DOHH2 (cell line): ENCODE measurements around the gene AGR3.

Source experiments
- H3F3A ChIP-seq: fragments of 200-600 bp; sonication (generic), shearing (Covaris generic); 2 replicates; pipeline ENCODE4 v1.6.0; 2016; ENCODE audit warnings: antibody characterized with exemption, mild to moderate bottlenecking; ENCODE audit not compliant: control insufficient read depth, insufficient read depth
- H3K27ac ChIP-seq: fragments of 200-600 bp; sonication (generic); 2 replicates; pipeline ENCODE4 v1.5.1; 2014; ENCODE audit warnings: low read depth, mild to moderate bottlenecking, low read length, moderate library complexity
- H3K27me3 ChIP-seq: fragments of 200-600 bp; sonication (generic); 2 replicates; pipeline ENCODE4 v1.6.1; 2014; ENCODE audit warnings: mild to moderate bottlenecking, low read length, mixed read lengths; ENCODE audit not compliant: control insufficient read depth
- H3K36me3 ChIP-seq: fragments of 200-600 bp; sonication (generic); 2 replicates; pipeline ENCODE4 v1.6.1; 2014; ENCODE audit warnings: mild to moderate bottlenecking, low read length, moderate library complexity, mixed read lengths; ENCODE audit not compliant: control insufficient read depth
- H3K4me1 ChIP-seq: fragments of 200-600 bp; sonication (generic); 2 replicates; pipeline ENCODE4 v1.6.1; 2014; ENCODE audit warnings: mild to moderate bottlenecking, low read length, mixed read lengths; ENCODE audit not compliant: control insufficient read depth
- H3K4me2 ChIP-seq: fragments of 200-600 bp; sonication (generic); 2 replicates; pipeline ENCODE4 v1.6.0; 2014; ENCODE audit warnings: mild to moderate bottlenecking, low read length, moderate library complexity
- H3K4me3 ChIP-seq: fragments of 200-600 bp; sonication (generic); 2 replicates; pipeline ENCODE4 v1.5.1; 2014; ENCODE audit warnings: mild to moderate bottlenecking, low read length, mixed read lengths
- H3K79me2 ChIP-seq: fragments of 200-600 bp; sonication (generic); 2 replicates; pipeline ENCODE4 v1.6.1; 2014; ENCODE audit warnings: mild to moderate bottlenecking, low read length, mixed read lengths; ENCODE audit not compliant: control insufficient read depth
- H3K9me2 ChIP-seq: fragments of 200-600 bp; sonication (generic); replicated peaks from 2 replicates; pipeline ENCODE4 v1.6.1; 2014; ENCODE audit warnings: mild to moderate bottlenecking, low read length, mixed read lengths; ENCODE audit not compliant: control insufficient read depth
- H3K9me3 ChIP-seq: fragments of 200-600 bp; sonication (generic); 2 replicates; pipeline ENCODE4 v1.6.1; 2014; ENCODE audit warnings: antibody characterized with exemption, low read length, mixed read lengths; ENCODE audit not compliant: control insufficient read depth, insufficient read depth
- H4K20me1 ChIP-seq: fragments of 200-600 bp; sonication (generic); 2 replicates; pipeline ENCODE4 v1.6.0; 2014; ENCODE audit warnings: low read depth, mild to moderate bottlenecking, antibody characterized with exemption, low read length, moderate library complexity; ENCODE audit not compliant: control insufficient read depth, insufficient read depth
- CTCF ChIP-seq: fragments of 200-600 bp; sonication (generic); IDR thresholded peaks from one replicate; pipeline ENCODE4 v1.5.1; 2014; ENCODE audit warnings: antibody characterized with exemption, mild to moderate bottlenecking, low read depth, low read length; ENCODE audit not compliant: poor library complexity, severe bottlenecking
- EZH2phosphoT487 ChIP-seq: fragments of 200-600 bp; sonication (generic); IDR thresholded peaks from 2 replicates; pipeline ENCODE4 v1.6.1; 2017; ENCODE audit warnings: borderline replicate concordance, mild to moderate bottlenecking, antibody characterized with exemption, low read length, moderate library complexity, mixed read lengths

The AGR3 gene

GRCh38 chr7:16815001-16815400 lies 66.8 kb downstream of the AGR3 start:
- Histone ChIP-seq H3K9me2 (no peaks in the 10 kb centered on the region), H3F3A (no peaks in the 10 kb centered on the region), H3K36me3 (no peaks in the 10 kb centered on the region), H3K79me2 (no peaks in the 10 kb centered on the region), H3K27ac (no peak overlapping the region), H3K9me3 (no peaks in the 10 kb centered on the region), H3K4me2 (no peak overlapping the region), H3K27me3 (no peaks in the 10 kb centered on the region), H3K4me3 (no peak overlapping the region), H3K4me1 (peaks cover 5% of the 10 kb centered on the region; the same call in 1 of the 2 replicates), H4K20me1 (no peaks in the 10 kb centered on the region)
- TF ChIP-seq CTCF, result no peak
- no peak for TF ChIP-seq EZH2phosphoT487

- H4K20me1 ChIP-seq, result no peaks in the 10 kb centered on the region
- H3K36me3 ChIP-seq, result no peaks in the 10 kb centered on the region
- 0 out of 2 replicates have a peak, but pooled peaks cover 3% of the 10 kb centered on the region for H3K27me3 ChIP-seq
- no peak overlapping the region for H3K27ac ChIP-seq
- peaks cover 5% of the 10 kb centered on the region; the same call in 1 of the 2 replicates for H3K4me1 ChIP-seq
- H3K4me2 ChIP-seq, result no peak overlapping the region
- H3K4me3 ChIP-seq, result no peak overlapping the region
- no peaks in the 10 kb centered on the region for H3K9me3 ChIP-seq
- no peaks in the 10 kb centered on the region for H3K79me2 ChIP-seq
- H3F3A ChIP-seq, result no peaks in the 10 kb centered on the region
- no peaks in the 10 kb centered on the region for H3K9me2 ChIP-seq
- TF ChIP-seq EZH2phosphoT487, result no peak
- no peak for TF ChIP-seq CTCF
These were observed 68.6 kb downstream of the AGR3 start for GRCh38 chr7:16813232-16813616.

GRCh38 chr7:16812542-16813231 lies 69.1 kb downstream of the AGR3 start:
- H3K27me3 ChIP-seq, result 0 out of 2 replicates have a peak, but pooled peaks cover 3% of the 10 kb centered on the region
- H4K20me1 ChIP-seq, result no peaks in the 10 kb centered on the region
- H3K79me2 ChIP-seq, result no peaks in the 10 kb centered on the region
- no peaks in the 10 kb centered on the region for H3K9me2 ChIP-seq
- no peaks in the 10 kb centered on the region for H3K36me3 ChIP-seq
- no peaks in the 10 kb centered on the region for H3K9me3 ChIP-seq
- H3K27ac ChIP-seq, result no peak overlapping the region
- no peak overlapping the region for H3K4me2 ChIP-seq
- peaks cover 5% of the 10 kb centered on the region; the same call in 1 of the 2 replicates for H3K4me1 ChIP-seq
- H3F3A ChIP-seq, result no peaks in the 10 kb centered on the region
- H3K4me3 ChIP-seq, result no peak overlapping the region
- TF ChIP-seq CTCF, result no peak
- no peak for TF ChIP-seq EZH2phosphoT487
